KMS-11 (cell line): Measurements from ENCODE around the gene RBFOX2.

Experiments used
- H2AFZ ChIP-seq: fragments of 200-600 bp; sonication (generic); 2 replicates; pipeline ENCODE4 v1.6.1; 2016; ENCODE audit warnings: antibody characterized with exemption, mixed run types, low read depth
- H3K27ac ChIP-seq: fragments of 200-600 bp; sonication (generic); 2 replicates; pipeline ENCODE4 v1.6.1; 2016; ENCODE audit warnings: mild to moderate bottlenecking, mixed run types
- H3K27me3 ChIP-seq: fragments of 200-600 bp; sonication (generic); 2 replicates; pipeline ENCODE4 v1.6.1; 2017; ENCODE audit warnings: mild to moderate bottlenecking, low read depth, mixed run types, moderate library complexity; ENCODE audit not compliant: insufficient read depth
- H3K36me3 ChIP-seq: fragments of 200-600 bp; sonication (generic); 2 replicates; pipeline ENCODE4 v1.6.1; 2017; ENCODE audit warnings: mild to moderate bottlenecking, mixed run types; ENCODE audit not compliant: insufficient read depth
- H3K4me1 ChIP-seq: fragments of 200-600 bp; sonication (generic); 2 replicates; pipeline ENCODE4 v1.6.1; 2016; ENCODE audit warnings: mild to moderate bottlenecking, low read depth, mixed run types; ENCODE audit not compliant: poor library complexity, severe bottlenecking
- H3K4me2 ChIP-seq: fragments of 200-600 bp; sonication (generic); 2 replicates; pipeline ENCODE4 v1.7.0; 2016; ENCODE audit warnings: mild to moderate bottlenecking, mixed run types
- H3K4me3 ChIP-seq: fragments of 200-600 bp; sonication (generic); IDR thresholded peaks from 2 replicates; pipeline ENCODE4 v1.6.1; 2017; ENCODE audit warnings: low read depth, low read length, mixed read lengths; ENCODE audit not compliant: insufficient read depth
- H3K79me2 ChIP-seq: fragments of 200-600 bp; sonication (generic); 2 replicates; pipeline ENCODE4 v1.6.1; 2016; ENCODE audit warnings: low read depth, mixed run types; ENCODE audit not compliant: insufficient read depth
- H3K9ac ChIP-seq: fragments of 200-600 bp; sonication (generic); 2 replicates; pipeline ENCODE4 v1.6.1; 2016; ENCODE audit warnings: mild to moderate bottlenecking, mixed run types
- H4K20me1 ChIP-seq: fragments of 200-600 bp; sonication (generic); 2 replicates; pipeline ENCODE4 v1.6.1; 2016; ENCODE audit warnings: mild to moderate bottlenecking, mixed run types; ENCODE audit not compliant: insufficient read depth
- TF ChIP-seq, protein P1 (sequence below): fragments of 200-600 bp; sonication (generic); conservative IDR thresholded peaks from 2 replicates; pipeline ENCODE4 v1.6.1; 2017; ENCODE audit warnings: low read depth, mild to moderate bottlenecking, antibody characterized with exemption, low read length, moderate library complexity, mixed read lengths

Gene RBFOX2

DNA sequence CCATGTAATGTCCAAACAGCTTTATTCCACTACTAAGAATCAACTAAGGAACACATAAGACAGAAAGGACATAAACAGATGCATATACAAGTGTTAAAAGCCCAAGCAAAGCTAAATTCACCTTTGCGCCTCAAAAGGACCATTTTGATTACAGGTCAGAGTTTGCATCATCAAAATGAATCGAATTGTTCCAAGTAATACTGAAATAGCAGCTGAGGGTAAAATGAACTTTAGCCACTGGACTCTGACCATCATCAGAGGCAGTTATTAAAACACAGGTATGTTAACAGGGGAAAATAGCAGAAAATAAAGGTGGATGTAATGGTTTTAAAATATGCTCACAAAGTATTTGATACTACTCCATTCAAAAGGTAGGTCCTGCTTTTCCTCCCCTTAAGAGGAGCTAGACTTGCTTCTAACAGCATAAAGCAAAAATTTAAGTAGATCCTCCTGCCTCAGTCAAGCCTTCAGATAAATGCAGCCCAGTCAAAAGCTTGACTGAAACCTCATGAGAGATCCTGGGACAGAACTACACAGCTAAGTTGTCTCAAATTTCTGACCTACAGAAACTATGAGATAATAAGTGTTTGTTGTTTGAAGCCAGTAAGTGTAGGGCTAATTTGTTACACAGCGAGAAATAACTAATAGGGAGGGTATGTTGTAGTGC lies 35.4 kb downstream of the RBFOX2 start:
- no peak overlapping the region for H3K4me3 ChIP-seq
- H4K20me1 ChIP-seq, result no peaks in the 10 kb centered on the region
- no peak overlapping the region for H3K4me2 ChIP-seq
- no peak overlapping the region for H3K9ac ChIP-seq
- H3K4me1 ChIP-seq, result peaks cover 7% of the 10 kb centered on the region
- no peaks in the 10 kb centered on the region for H3K27me3 ChIP-seq
- no peak overlapping the region for H2AFZ ChIP-seq
- TF ChIP-seq, protein P1, sequence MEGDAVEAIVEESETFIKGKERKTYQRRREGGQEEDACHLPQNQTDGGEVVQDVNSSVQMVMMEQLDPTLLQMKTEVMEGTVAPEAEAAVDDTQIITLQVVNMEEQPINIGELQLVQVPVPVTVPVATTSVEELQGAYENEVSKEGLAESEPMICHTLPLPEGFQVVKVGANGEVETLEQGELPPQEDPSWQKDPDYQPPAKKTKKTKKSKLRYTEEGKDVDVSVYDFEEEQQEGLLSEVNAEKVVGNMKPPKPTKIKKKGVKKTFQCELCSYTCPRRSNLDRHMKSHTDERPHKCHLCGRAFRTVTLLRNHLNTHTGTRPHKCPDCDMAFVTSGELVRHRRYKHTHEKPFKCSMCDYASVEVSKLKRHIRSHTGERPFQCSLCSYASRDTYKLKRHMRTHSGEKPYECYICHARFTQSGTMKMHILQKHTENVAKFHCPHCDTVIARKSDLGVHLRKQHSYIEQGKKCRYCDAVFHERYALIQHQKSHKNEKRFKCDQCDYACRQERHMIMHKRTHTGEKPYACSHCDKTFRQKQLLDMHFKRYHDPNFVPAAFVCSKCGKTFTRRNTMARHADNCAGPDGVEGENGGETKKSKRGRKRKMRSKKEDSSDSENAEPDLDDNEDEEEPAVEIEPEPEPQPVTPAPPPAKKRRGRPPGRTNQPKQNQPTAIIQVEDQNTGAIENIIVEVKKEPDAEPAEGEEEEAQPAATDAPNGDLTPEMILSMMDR, result no peak
- no peaks in the 10 kb centered on the region for H3K79me2 ChIP-seq
- H3K36me3 ChIP-seq, result no peaks in the 10 kb centered on the region
- H3K27ac ChIP-seq, result no peak overlapping the region

DNA sequence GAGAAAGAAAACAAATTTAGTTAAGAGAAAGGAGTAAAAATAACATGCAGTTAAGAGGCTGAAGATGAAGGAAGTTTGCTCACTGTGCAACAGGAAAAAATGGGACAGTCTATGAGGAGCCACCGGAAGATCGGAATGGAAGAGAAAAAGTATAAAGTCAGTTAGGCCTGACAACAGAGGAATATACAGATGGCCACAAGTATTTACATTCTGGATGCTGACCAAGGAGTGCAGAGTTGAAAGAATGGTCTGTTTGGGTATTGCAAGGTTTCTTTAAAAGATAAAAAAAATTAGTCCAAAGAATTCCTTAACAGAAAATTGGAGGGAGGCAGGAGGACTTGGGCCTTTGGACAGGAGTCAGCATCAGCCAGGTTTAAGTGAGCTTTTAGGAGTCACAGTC lies 37.5 kb downstream of the RBFOX2 start:
- no peak overlapping the region for H3K27ac ChIP-seq
- no peaks in the 10 kb centered on the region for H4K20me1 ChIP-seq
- H3K4me2 ChIP-seq, result no peak overlapping the region
- no peaks in the 10 kb centered on the region for H3K79me2 ChIP-seq
- no peak overlapping the region for H3K9ac ChIP-seq
- no peaks in the 10 kb centered on the region for H3K36me3 ChIP-seq
- TF ChIP-seq, protein P1, result no peak
- peaks cover 7% of the 10 kb centered on the region for H3K4me1 ChIP-seq
- no peak overlapping the region for H2AFZ ChIP-seq
- H3K4me3 ChIP-seq, result no peak overlapping the region
- H3K27me3 ChIP-seq, result no peaks in the 10 kb centered on the region

DNA sequence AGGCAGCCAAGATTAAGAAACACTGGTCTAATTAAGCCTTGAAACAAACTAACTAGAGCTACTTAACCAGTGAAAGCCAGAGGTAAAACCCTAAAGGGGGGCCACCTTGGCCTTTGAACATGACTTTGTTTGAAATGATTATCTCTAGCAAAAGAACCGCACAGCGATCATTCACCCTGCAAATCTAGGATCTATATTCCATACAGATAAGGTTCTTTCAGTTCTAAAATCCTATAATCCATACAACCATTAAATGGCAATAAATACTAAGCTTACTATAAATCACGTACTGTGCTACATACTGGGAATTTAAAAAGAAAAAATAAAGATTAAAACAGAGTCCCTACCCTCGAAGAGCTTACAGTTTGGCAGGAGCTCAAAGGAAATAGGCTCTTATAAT lies 40.6 kb downstream of the RBFOX2 start:
- H3K27ac ChIP-seq, result no peak overlapping the region
- TF ChIP-seq, protein P1, result no peak
- H3K27me3 ChIP-seq, result no peaks in the 10 kb centered on the region
- H3K9ac ChIP-seq, result no peak overlapping the region
- H4K20me1 ChIP-seq, result no peaks in the 10 kb centered on the region
- no peaks in the 10 kb centered on the region for H3K36me3 ChIP-seq
- H3K4me3 ChIP-seq, result no peak overlapping the region
- H3K4me2 ChIP-seq, result no peak overlapping the region
- H2AFZ ChIP-seq, result no peak overlapping the region
- no peaks in the 10 kb centered on the region for H3K79me2 ChIP-seq
- H3K4me1 ChIP-seq, result peaks cover 7% of the 10 kb centered on the region

DNA sequence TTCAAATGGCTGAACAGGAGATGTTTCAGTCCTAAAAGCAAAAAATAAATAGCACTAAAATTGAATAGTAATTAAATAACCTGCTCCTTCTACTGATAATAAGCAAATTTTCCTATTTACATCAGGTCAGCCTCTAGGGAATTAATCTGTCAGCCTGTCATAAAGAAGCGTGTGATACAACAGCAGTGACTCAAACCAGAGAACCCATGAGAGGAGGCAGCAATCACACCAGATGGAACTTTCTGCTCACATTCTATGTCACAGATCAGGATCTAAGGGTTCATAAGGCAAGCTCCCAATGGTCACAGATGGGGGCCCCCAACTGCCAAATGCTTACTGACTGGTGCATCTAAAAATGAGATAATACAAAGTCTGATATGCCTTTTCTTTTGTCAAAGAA lies 41.1 kb downstream of the RBFOX2 start:
- no peak overlapping the region for H2AFZ ChIP-seq
- peaks cover 7% of the 10 kb centered on the region for H3K4me1 ChIP-seq
- no peak overlapping the region for H3K27ac ChIP-seq
- no peak overlapping the region for H3K9ac ChIP-seq
- H4K20me1 ChIP-seq, result no peaks in the 10 kb centered on the region
- no peak overlapping the region for H3K4me3 ChIP-seq
- H3K36me3 ChIP-seq, result no peaks in the 10 kb centered on the region
- TF ChIP-seq, protein P1, result no peak
- no peaks in the 10 kb centered on the region for H3K27me3 ChIP-seq
- H3K4me2 ChIP-seq, result no peak overlapping the region
- no peaks in the 10 kb centered on the region for H3K79me2 ChIP-seq
